GM19023 (cell line): ENCODE measurements around the gene SCAF1.
A peak's percentile ranks its signal among the peaks of the same experiment; 100 is the strongest.
"Not testable (repeated sequence)": the region's sequence is repeated elsewhere in the genome, so short reads cannot be mapped to it uniquely, and the experiment has no call there.

ENCODE experiments used
- ATAC-seq: cut with Tn5 transposase; IDR thresholded peaks from one replicate; pipeline ENCODE4 v1.9.1; 2021; ENCODE audit warnings: mild to moderate bottlenecking, moderate library complexity; ENCODE audit not compliant: unreplicated experiment

Gene SCAF1

GRCh38 chr19:49615861-49616260, 26.1 kb upstream of the SCAF1 start:
- ATAC-seq = no peak

GRCh38 chr19:49616532-49616931, 25.5 kb upstream of the SCAF1 start:
- no peak for ATAC-seq

GRCh38 chr19:49616945-49617344, 25.1 kb upstream of the SCAF1 start:
- no peak for ATAC-seq

- ATAC-seq = not testable (repeated sequence)
Measured at GRCh38 chr19:49617860-49618259, 24.1 kb upstream of the SCAF1 start.

- no peak for ATAC-seq
Measured at GRCh38 chr19:49624967-49625910, 16.8 kb upstream of the SCAF1 start.

GRCh38 chr19:49626226-49626625, 15.8 kb upstream of the SCAF1 start:
- ATAC-seq = no peak

GRCh38 chr19:49629659-49630058, 12.3 kb upstream of the SCAF1 start:
- no peak for ATAC-seq

GRCh38 chr19:49631014-49631588, 10.9 kb upstream of the SCAF1 start:
- no peak for ATAC-seq

GRCh38 chr19:49631610-49632192, 10.3 kb upstream of the SCAF1 start:
- no peak for ATAC-seq

- no peak for ATAC-seq
Measured at GRCh38 chr19:49632576-49632975, 9.4 kb upstream of the SCAF1 start.

- not testable (repeated sequence) for ATAC-seq
Measured at GRCh38 chr19:49633273-49633672, 8.7 kb upstream of the SCAF1 start.

- no peak for ATAC-seq
Measured at GRCh38 chr19:49635530-49636232, 6.3 kb upstream of the SCAF1 start.

GRCh38 chr19:49636233-49636932, 5.6 kb upstream of the SCAF1 start:
- ATAC-seq = no peak

- no peak for ATAC-seq
Measured at GRCh38 chr19:49637821-49638738, 3.9 kb upstream of the SCAF1 start.

GRCh38 chr19:49639401-49640112, 2.5 kb upstream of the SCAF1 start:
- no peak for ATAC-seq

- peak; percentile 56 for ATAC-seq
Measured at GRCh38 chr19:49640113-49640898, 1.7 kb upstream of the SCAF1 start, which contains the start of gene RRAS. Gene RRAS, minus strand, starts transcription at chr19:49640143. Its CDS starts 45 bp downstream, at chr19:49640098.

GRCh38 chr19:49642492-49643035, 555 bp downstream of the SCAF1 start:
- ATAC-seq = no peak

- no peak for ATAC-seq
Measured at GRCh38 chr19:49643466-49643865, 1.5 kb downstream of the SCAF1 start.
